Neural progenitor cell (in vitro differentiated cells): Measurements from ENCODE around the gene GSDME. TPM values are rescaled to one million over a fixed set of nuclear protein-coding genes. Genes with fewer than 3 reads are reported as not detected.
A peak's percentile ranks its signal among the peaks of the same experiment; 100 is the strongest.

Experiments used
- DNase-seq: peaks from one replicate; pipeline ENCODE4 v3.0.0-alpha.2; 2016; ENCODE audit warnings: low spot score
- H2AFZ ChIP-seq: fragments of 200-600 bp; sonication (generic); replicated peaks from 2 replicates; pipeline ENCODE4 v1.6.1; 2016; ENCODE audit warnings: antibody characterized with exemption
- H3F3A ChIP-seq: fragments of 200-600 bp; sonication (generic); 2 replicates; pipeline ENCODE4 v1.6.1; 2016; ENCODE audit warnings: antibody characterized with exemption, low read depth
- H3K27ac ChIP-seq: fragments of 200-600 bp; sonication (generic); 2 replicates; pipeline ENCODE4 v1.5.1; 2016; ENCODE audit warnings: mild to moderate bottlenecking
- H3K27me3 ChIP-seq: fragments of 200-600 bp; sonication (generic); 2 replicates; pipeline ENCODE4 v1.6.1; 2016; ENCODE audit warnings: mild to moderate bottlenecking, moderate library complexity
- H3K36me3 ChIP-seq: fragments of 200-600 bp; sonication (generic); 2 replicates; pipeline ENCODE4 v1.5.1; 2016
- H3K4me1 ChIP-seq: fragments of 200-600 bp; sonication (generic); 2 replicates; pipeline ENCODE4 v1.6.1; 2016; ENCODE audit warnings: mixed run types
- H3K4me2 ChIP-seq: fragments of 200-600 bp; sonication (generic); 2 replicates; pipeline ENCODE4 v1.6.1; 2016
- H3K4me3 ChIP-seq: fragments of 200-600 bp; sonication (generic); 2 replicates; pipeline ENCODE4 v1.5.1; 2016
- H3K79me2 ChIP-seq: fragments of 200-600 bp; sonication (generic); 2 replicates; pipeline ENCODE4 v1.6.1; 2016; ENCODE audit warnings: low read depth
- H3K9ac ChIP-seq: fragments of 200-600 bp; sonication (generic); 2 replicates; pipeline ENCODE4 v1.6.1; 2016
- H3K9me3 ChIP-seq: fragments of 200-600 bp; sonication (generic); 2 replicates; pipeline ENCODE4 v1.5.1; 2016; ENCODE audit warnings: low read depth
- H4K20me1 ChIP-seq: fragments of 200-600 bp; sonication (generic); 2 replicates; pipeline ENCODE4 v1.6.1; 2016; ENCODE audit warnings: low read depth
- H3K27ac Mint-ChIP-seq: 3 replicates; pipeline ENCODE4 v1.8.0; 2021; ENCODE audit warnings: mixed read lengths
- H3K27me3 Mint-ChIP-seq: 2 replicates; pipeline ENCODE4 v1.8.0; 2022; ENCODE audit warnings: low read depth, mild to moderate bottlenecking, inconsistent platforms, moderate library complexity, mixed read lengths; ENCODE audit not compliant: insufficient read depth
- H3K36me3 Mint-ChIP-seq: 3 replicates; pipeline ENCODE4 v1.8.0; 2021; ENCODE audit warnings: mixed read lengths
- H3K4me1 Mint-ChIP-seq: 3 replicates; pipeline ENCODE4 v1.8.0; 2021; ENCODE audit warnings: mixed read lengths
- H3K4me3 Mint-ChIP-seq: 3 replicates; pipeline ENCODE4 v1.8.0; 2021; ENCODE audit warnings: mild to moderate bottlenecking, moderate library complexity, mixed read lengths
- H3K9me3 Mint-ChIP-seq: 3 replicates; pipeline ENCODE4 v1.8.0; 2020; ENCODE audit warnings: mixed read lengths
- EZH2 ChIP-seq: fragments of 200-600 bp; sonication (generic); IDR thresholded peaks from 2 replicates; pipeline ENCODE4 v1.6.1; 2017; ENCODE audit warnings: antibody characterized with exemption, mild to moderate bottlenecking, moderate library complexity
- EZH2phosphoT487 ChIP-seq: fragments of 200-600 bp; sonication (generic); IDR thresholded peaks from 2 replicates; pipeline ENCODE4 v1.6.1; 2017; ENCODE audit warnings: antibody characterized with exemption
- total RNA-seq: library from RNA; depleted of rRNA; stranded (reverse); fragments of >200 nt; gene quantifications from 2 replicates; pipeline ENCODE4 v1.2.3, GENCODE V29; 2015; ENCODE audit warnings: low replicate concordance
- TF ChIP-seq, protein P1 (sequence below): fragments of 200-600 bp; sonication (generic); IDR thresholded peaks from 2 replicates; pipeline ENCODE4 v1.5.1; 2017; ENCODE audit warnings: antibody characterized with exemption, mild to moderate bottlenecking

Gene GSDME
- total RNA-seq, 1 donor from 2014 or later, result 15.5 TPM

DNA sequence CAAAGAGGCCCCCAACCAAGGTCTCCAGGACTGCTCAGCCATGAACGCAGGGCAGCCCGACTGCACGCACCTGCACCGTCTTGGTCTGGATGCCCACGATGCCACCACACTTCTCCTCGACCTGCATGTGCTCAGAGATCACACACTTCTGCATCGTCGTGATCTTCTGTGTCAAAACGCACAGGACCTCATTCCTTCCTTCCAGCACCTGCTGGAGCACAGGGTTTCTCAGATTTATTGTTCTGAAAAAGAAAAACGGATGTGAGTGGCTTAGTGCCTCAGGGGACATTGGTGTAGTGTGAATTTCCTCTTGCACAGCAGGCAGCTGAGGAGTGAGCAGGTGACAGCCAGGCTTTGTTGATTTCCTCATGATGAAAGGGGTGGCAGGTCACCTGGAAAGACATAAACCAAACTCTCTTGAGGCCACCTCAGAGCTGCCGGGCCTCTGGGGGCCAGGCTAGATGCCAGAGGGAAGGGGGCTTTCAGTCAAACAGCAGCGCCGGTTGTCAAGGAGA is 38.2 kb downstream of the GSDME start:
- no peaks in the 10 kb centered on the region for H4K20me1 ChIP-seq
- H3K9me3 ChIP-seq, result no peaks in the 10 kb centered on the region
- no peaks in the 10 kb centered on the region for H3K9me3 Mint-ChIP-seq
- peaks cover 8% of the 10 kb centered on the region for H3K27me3 Mint-ChIP-seq
- peaks cover 3% of the 10 kb centered on the region for H3K36me3 Mint-ChIP-seq
- H3K79me2 ChIP-seq, result no peaks in the 10 kb centered on the region
- H3K27ac Mint-ChIP-seq, result no peak overlapping the region
- H3K4me1 Mint-ChIP-seq, result peaks cover 23% of the 10 kb centered on the region
- no peaks in the 10 kb centered on the region for H3K27me3 ChIP-seq
- no peaks in the 10 kb centered on the region for H3K36me3 ChIP-seq
- DNase-seq, result no peak
- no peak overlapping the region for H3K4me2 ChIP-seq
- H3K4me1 ChIP-seq, result peaks cover 9% of the 10 kb centered on the region
- no peak overlapping the region for H3K9ac ChIP-seq
- no peaks in the 10 kb centered on the region for H3F3A ChIP-seq
- no peak overlapping the region for H3K4me3 ChIP-seq
- no peak overlapping the region for H3K27ac ChIP-seq
- no peak overlapping the region for H3K4me3 Mint-ChIP-seq
- H2AFZ ChIP-seq, result no peak overlapping the region
- TF ChIP-seq EZH2, result no peak
- TF ChIP-seq, protein P1, sequence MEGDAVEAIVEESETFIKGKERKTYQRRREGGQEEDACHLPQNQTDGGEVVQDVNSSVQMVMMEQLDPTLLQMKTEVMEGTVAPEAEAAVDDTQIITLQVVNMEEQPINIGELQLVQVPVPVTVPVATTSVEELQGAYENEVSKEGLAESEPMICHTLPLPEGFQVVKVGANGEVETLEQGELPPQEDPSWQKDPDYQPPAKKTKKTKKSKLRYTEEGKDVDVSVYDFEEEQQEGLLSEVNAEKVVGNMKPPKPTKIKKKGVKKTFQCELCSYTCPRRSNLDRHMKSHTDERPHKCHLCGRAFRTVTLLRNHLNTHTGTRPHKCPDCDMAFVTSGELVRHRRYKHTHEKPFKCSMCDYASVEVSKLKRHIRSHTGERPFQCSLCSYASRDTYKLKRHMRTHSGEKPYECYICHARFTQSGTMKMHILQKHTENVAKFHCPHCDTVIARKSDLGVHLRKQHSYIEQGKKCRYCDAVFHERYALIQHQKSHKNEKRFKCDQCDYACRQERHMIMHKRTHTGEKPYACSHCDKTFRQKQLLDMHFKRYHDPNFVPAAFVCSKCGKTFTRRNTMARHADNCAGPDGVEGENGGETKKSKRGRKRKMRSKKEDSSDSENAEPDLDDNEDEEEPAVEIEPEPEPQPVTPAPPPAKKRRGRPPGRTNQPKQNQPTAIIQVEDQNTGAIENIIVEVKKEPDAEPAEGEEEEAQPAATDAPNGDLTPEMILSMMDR, result no peak
- TF ChIP-seq EZH2phosphoT487, result no peak

DNA sequence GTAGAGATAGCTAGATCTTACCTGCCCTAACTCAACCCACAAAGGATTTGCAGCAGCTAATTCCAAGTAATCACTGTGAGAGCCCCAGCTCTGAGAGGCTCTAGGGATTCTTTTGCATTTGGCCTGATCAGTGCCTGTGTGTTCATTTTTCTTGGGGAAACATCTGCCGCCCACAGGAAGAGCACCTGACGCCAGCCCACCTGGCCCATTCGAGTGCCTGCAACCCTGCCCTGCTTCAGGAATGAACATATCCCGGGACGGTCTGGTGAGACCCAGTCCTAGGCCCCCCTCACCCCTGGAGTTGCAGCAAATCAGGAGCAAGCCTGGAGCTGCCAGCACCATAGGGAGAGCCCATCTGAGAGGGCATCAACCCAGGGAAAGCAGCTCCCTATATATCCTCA is 38.8 kb downstream of the GSDME start:
- no peaks in the 10 kb centered on the region for H4K20me1 ChIP-seq
- no peak overlapping the region for H3K4me3 ChIP-seq
- no peaks in the 10 kb centered on the region for H3K36me3 ChIP-seq
- H3K9me3 Mint-ChIP-seq, result no peaks in the 10 kb centered on the region
- H3F3A ChIP-seq, result no peaks in the 10 kb centered on the region
- no peak overlapping the region for H3K4me2 ChIP-seq
- H3K79me2 ChIP-seq, result no peaks in the 10 kb centered on the region
- H2AFZ ChIP-seq, result no peak overlapping the region
- peak; percentile 0 for DNase-seq
- H3K4me1 ChIP-seq, result peaks cover 9% of the 10 kb centered on the region
- peaks cover 3% of the 10 kb centered on the region for H3K36me3 Mint-ChIP-seq
- peaks cover 8% of the 10 kb centered on the region for H3K27me3 Mint-ChIP-seq
- H3K4me3 Mint-ChIP-seq, result no peak overlapping the region
- no peak overlapping the region for H3K27ac ChIP-seq
- no peaks in the 10 kb centered on the region for H3K9me3 ChIP-seq
- no peak overlapping the region for H3K27ac Mint-ChIP-seq
- no peaks in the 10 kb centered on the region for H3K27me3 ChIP-seq
- no peak for TF ChIP-seq EZH2phosphoT487
- TF ChIP-seq, protein P1, result no peak
- no peak for TF ChIP-seq EZH2
- no peak overlapping the region for H3K9ac ChIP-seq
- peaks cover 23% of the 10 kb centered on the region for H3K4me1 Mint-ChIP-seq

DNA sequence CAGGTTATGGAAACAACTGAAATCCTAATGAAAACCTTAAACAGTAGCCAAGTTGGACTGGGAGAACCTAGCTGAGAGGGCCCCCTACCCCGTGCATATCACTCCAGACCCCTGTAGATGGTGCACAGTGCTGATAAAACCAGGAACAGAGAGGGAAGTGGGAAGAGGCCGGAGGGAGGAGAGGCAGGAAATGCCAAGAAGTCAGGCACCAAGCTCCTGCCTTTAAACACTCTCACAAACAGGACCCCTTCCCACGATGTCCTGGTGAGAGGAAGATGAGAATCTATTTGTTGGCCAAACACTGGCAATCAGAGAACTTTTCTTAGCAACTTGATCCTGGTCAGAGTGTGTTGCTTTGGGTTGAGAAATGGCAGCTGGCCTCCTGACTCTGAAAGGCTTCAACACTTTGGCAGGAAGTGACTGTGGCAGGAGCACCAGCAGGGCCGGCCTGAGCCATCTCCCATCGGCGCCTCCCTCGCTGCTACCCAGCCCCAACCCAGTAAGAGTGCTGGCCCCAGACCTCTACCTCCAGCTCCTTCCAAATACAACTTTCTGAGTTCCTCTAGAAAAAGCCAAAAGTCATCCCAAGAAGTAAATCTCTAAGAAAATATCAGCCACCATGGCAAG is 39.5 kb downstream of the GSDME start:
- Mint-ChIP-seq H3K27ac (no peak overlapping the region), H3K27me3 (peaks cover 8% of the 10 kb centered on the region), H3K4me3 (no peak overlapping the region), H3K9me3 (no peaks in the 10 kb centered on the region), H3K4me1 (peaks cover 20% of the 10 kb centered on the region), H3K36me3 (peaks cover 3% of the 10 kb centered on the region)
- DNase-seq, result no peak
- Histone ChIP-seq H3F3A (no peaks in the 10 kb centered on the region), H3K9me3 (no peaks in the 10 kb centered on the region), H3K27me3 (no peaks in the 10 kb centered on the region), H3K79me2 (no peaks in the 10 kb centered on the region), H3K9ac (no peak overlapping the region), H4K20me1 (no peaks in the 10 kb centered on the region), H3K36me3 (no peaks in the 10 kb centered on the region), H2AFZ (no peak overlapping the region), H3K4me2 (no peak overlapping the region), H3K4me1 (peaks cover 8% of the 10 kb centered on the region), H3K27ac (no peak overlapping the region), H3K4me3 (no peak overlapping the region)
- TF ChIP-seq EZH2 (no peak), EZH2phosphoT487 (no peak)
- TF ChIP-seq, protein P1, result no peak
